Tibial artery (tissue), 4 donors: ENCODE results near the gene TAF5L.

Source experiments
- DNase-seq, 2 donors: peaks; one replicate each; pipeline ENCODE4 v3.0.0-alpha.2; 2019
- H3K27ac ChIP-seq, 2 donors: fragments of 200-600 bp; sonication (generic) in 1 of 2; 1 replicate in 1 of 2; 2 replicates in 1 of 2; pipeline ENCODE4 v1.5.1; 2018 to 2019; ENCODE audit warnings: mild to moderate bottlenecking in 1 of 2
- H3K27me3 ChIP-seq, 2 donors: fragments of 200-600 bp; sonication (generic) in 1 of 2; one replicate each; pipeline versions ENCODE4 v1.5.1 to v1.6.0; 2016 to 2019
- H3K36me3 ChIP-seq, 3 donors: fragments of 200-600 bp; sonication (generic) in 2 of 3; one replicate each; pipeline ENCODE4 v1.5.1; 2016 to 2019; ENCODE audit warnings: mild to moderate bottlenecking in 2 of 3
- H3K4me1 ChIP-seq, 4 donors: fragments of 200-600 bp; sonication (generic) in 2 of 4; 1 replicate in 3 of 4; 2 replicates in 1 of 4; pipeline ENCODE4 v1.5.1; 2016 to 2019
- H3K4me3 ChIP-seq, 2 donors: fragments of 200-600 bp; sonication (generic) in 1 of 2; 1 replicate in 1 of 2; 2 replicates in 1 of 2; pipeline ENCODE4 v1.5.1; 2018 to 2019; ENCODE audit warnings: mild to moderate bottlenecking in 2 of 2
- H3K9me3 ChIP-seq, 3 donors: fragments of 200-600 bp; sonication (generic) in 1 of 3; one replicate each; pipeline ENCODE4 v1.5.1; 2016 to 2019
- intact Hi-C: fragments of 100-400 bp; cut with DNase I; formaldehyde crosslinking; loops from one replicate; pipeline ENCODE4 v1.15.0; 2023; ENCODE audit warnings: low total_unique reads
- TF ChIP-seq, protein P1 (sequence below), 2 experiments: fragments of 200-600 bp in 1 of 2; fragments of 450-650 bp in 1 of 2; IDR thresholded peaks; one replicate each; pipeline ENCODE4 v1.5.1; 2017 to 2019; ENCODE audit warnings: antibody characterized with exemption in 2 of 2, mild to moderate bottlenecking in 1 of 2, moderate library complexity in 1 of 2

Gene TAF5L

DNA sequence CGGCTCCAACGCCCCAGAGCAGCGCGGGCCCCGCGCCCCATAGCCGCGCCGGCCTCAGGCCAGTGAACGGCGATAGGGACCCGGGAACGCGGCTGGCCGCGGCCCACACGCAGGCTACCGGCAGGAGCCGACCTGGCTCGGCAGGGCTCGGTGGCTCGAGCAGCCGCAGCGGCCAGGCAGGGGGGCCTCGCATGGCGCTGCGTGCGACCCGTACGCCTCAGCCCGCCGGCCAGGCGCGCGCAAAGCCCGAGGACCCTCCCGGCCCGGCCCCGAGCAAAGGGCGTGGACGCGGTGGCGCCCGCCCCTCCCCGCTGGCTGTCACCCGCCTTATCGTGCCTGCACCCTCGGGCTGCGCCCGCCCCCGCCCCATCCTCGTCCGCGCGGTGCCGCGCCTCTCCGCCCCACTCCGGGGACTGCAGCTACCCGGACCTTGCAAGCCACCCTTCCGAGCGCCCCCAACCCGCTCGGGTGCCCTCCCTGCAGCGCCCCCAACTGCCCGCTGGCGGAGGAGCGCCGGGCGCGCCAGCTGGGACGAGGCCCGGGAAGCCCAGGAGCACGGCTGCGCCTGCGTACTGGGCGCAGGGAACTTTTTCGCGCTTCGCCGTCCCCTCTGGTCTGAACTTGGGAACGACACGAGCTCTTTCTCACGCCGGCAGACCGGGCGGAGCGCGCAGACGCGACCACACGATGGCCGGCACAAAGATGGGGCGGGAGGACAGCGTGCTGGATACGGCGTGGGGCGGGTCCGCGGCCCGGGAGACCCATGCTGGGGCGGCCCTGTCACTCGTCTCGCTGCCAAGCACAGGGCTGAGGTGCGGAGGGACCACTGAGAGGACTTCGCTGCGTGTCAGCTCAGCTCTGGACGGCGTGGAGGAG lies 67.2 kb downstream of the TAF5L start, which contains the start of gene ABCB10:
ABCB10 (minus strand) TSS at position 248 of the 876 bp plus-strand sequence; CDS start at position 193, 55 bp downstream.
- Histone ChIP-seq H3K27ac (peak within 1 kb of the TSS; percentile 91 to 96), H3K9me3 (no peaks in the 10 kb centered on the region), H3K4me1 (peaks cover 0 to 58% (median 28%) of the 10 kb centered on the region in 4 donors), H3K27me3 (no peaks in the 10 kb centered on the region), H3K4me3 (peak within 1 kb of the TSS; percentile 81 to 96), H3K36me3 (no peaks in the 10 kb centered on the region)
- TF ChIP-seq, protein P1, sequence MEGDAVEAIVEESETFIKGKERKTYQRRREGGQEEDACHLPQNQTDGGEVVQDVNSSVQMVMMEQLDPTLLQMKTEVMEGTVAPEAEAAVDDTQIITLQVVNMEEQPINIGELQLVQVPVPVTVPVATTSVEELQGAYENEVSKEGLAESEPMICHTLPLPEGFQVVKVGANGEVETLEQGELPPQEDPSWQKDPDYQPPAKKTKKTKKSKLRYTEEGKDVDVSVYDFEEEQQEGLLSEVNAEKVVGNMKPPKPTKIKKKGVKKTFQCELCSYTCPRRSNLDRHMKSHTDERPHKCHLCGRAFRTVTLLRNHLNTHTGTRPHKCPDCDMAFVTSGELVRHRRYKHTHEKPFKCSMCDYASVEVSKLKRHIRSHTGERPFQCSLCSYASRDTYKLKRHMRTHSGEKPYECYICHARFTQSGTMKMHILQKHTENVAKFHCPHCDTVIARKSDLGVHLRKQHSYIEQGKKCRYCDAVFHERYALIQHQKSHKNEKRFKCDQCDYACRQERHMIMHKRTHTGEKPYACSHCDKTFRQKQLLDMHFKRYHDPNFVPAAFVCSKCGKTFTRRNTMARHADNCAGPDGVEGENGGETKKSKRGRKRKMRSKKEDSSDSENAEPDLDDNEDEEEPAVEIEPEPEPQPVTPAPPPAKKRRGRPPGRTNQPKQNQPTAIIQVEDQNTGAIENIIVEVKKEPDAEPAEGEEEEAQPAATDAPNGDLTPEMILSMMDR (IDR thresholded peaks at IDR 0.05), result peak; percentile 68 to 74
- peak; percentile 95 to 98 for DNase-seq
- intact Hi-C loops, result no loop called here

DNA sequence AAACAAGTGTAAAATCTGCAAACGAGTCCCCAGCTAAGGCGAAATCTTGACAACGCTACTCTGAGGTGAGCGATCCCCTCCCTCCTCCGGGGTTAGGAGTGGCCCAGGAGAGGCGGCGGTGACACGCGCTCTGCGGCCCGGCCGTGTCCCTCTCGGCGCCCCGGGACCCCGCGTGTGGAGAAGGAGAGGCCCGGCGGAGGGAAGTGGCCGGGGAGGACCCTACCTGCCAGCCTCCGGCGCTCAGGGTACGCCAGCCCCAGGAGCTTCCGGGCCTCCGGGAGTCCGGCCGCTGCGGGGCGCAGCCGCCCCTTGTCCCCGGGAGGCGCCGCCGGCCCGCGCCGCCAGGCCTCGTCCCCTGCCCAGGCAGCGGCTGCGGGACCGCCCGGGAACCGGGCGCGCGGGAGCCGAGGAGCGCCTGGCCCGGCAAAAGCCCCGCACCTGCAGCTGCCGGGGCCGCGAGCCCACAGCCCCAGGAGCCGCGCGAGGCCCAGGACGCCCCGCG lies 68.0 kb downstream of the TAF5L start:
- Histone ChIP-seq H3K27ac (peak overlapping the region; percentile 91 to 96), H3K36me3 (no peaks in the 10 kb centered on the region), H3K4me1 (peaks cover 0 to 56% (median 23%) of the 10 kb centered on the region in 4 donors), H3K9me3 (no peaks in the 10 kb centered on the region), H3K27me3 (no peaks in the 10 kb centered on the region), H3K4me3 (peak overlapping the region; percentile 81 to 96)
- DNase-seq, result peak; percentile 33 to 80
- TF ChIP-seq, protein P1 (IDR thresholded peaks at IDR 0.05), result no peak
- intact Hi-C loops, result no loop called here

DNA sequence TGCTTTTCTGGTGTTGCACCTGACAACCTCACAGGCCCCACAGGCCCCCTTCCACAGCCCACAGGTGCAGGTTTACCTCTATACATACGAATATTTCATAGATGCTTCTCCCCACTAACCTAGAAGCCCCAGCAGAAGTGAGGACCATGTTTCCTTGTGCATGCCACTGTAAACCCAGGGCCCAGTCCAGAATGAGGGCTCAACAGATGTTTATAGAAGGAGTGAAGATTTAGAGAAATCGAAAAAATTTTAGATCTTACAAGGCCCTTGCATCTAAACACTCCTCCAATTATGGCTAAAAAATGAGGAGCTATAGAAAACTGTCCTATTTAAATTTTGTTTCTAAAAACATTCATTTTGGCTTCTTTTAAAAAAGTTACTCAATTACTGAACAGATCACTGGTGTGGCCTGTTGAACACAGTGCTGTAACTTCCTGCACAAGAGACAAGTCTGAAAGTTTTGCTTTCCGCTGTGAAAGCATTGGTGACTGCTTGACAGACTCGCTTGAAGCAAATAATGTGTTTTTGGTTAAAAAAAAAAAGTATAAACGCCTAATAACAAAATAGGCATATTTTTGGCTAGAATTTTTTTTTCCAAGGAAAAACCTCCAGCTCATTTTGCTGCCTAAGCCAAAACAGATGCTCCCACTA lies 68.6 kb downstream of the TAF5L start:
- TF ChIP-seq, protein P1 (IDR thresholded peaks at IDR 0.05), result no peak
- no peak for DNase-seq
- Histone ChIP-seq H3K4me1 (peaks cover 0 to 56% (median 25%) of the 10 kb centered on the region in 4 donors), H3K36me3 (no peaks in the 10 kb centered on the region), H3K4me3 (peak overlapping the region; percentile 81 to 96), H3K9me3 (no peaks in the 10 kb centered on the region), H3K27ac (peak overlapping the region; percentile 91 to 96), H3K27me3 (no peaks in the 10 kb centered on the region)
- intact Hi-C loops, result no loop called here

DNA sequence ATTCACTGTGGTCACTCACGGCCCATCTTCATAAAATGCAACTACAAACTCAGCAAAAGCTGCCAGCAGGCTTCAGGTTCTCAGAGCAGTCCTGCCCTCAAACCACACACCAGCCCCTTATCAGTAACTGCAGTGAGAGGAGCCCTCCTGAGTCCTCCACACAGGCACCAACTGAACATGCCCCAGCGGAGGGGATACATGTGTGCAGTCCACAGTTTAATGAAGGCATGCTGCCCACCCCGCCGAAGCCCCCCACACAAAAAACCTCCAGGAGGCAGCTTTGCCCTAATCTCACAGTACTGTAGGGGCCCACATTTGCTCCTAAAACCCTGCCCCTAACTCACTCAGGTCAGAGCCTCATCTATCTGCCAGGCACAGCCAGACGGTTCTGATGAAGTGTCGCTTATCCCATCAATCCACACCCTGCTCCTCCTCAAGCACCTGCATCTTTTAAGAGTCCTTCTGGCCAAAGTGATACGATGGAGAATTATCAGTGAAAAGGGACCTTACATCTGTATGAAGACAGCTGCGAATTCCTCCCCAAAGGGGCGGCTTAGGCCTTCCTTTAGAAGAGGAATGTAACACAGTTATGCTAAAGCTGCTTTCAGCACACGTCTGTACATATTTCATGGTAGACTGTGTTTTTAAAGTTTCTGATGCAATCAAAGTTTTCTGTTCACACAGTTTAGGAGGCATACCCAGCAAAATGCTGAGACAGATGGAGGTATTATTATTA lies 70.9 kb downstream of the TAF5L start:
- H3K36me3 ChIP-seq, result no peaks in the 10 kb centered on the region
- intact Hi-C loops, result no loop called here
- no peak overlapping the region for H3K4me3 ChIP-seq
- no peaks in the 10 kb centered on the region for H3K9me3 ChIP-seq
- TF ChIP-seq, protein P1 (IDR thresholded peaks at IDR 0.05), result no peak
- peak overlapping the region in 1 of 2 donors; percentile 91 for H3K27ac ChIP-seq
- no peak for DNase-seq
- peaks cover 0 to 79% (median 29%) of the 10 kb centered on the region in 4 donors for H3K4me1 ChIP-seq
- H3K27me3 ChIP-seq, result no peaks in the 10 kb centered on the region

DNA sequence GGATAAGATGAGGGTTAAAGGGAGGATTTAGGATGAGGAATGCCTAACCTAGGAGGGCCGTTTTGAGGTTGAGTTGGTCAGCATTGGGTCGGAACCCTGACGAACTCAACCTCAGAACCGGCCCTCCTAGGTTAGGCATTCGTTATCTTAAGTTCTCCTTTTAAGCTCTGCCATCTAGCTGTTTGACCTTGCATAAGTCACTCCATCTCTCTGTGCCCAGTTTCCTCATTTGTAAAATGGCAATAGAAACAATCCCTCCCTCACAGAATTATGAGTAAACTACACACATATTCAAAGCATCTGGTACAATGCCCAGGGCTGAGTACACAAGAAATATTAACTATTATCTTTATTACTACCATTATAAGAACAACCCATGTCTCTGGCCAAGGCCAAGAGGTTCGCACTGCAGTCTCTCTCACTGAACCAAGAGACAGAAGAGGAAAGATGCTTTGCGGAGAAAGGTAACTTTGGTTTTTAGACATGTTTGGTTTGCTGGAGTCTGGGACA lies 72.2 kb downstream of the TAF5L start:
- DNase-seq, result no peak
- intact Hi-C loops, result no loop called here
- peaks cover 0 to 82% (median 26%) of the 10 kb centered on the region in 4 donors for H3K4me1 ChIP-seq
- H3K27me3 ChIP-seq, result no peaks in the 10 kb centered on the region
- peak overlapping the region in 1 of 2 donors; percentile 91 for H3K27ac ChIP-seq
- peaks cover 0 to 8% (median 4%) of the 10 kb centered on the region in 3 donors for H3K36me3 ChIP-seq
- TF ChIP-seq, protein P1 (IDR thresholded peaks at IDR 0.05), result no peak
- H3K4me3 ChIP-seq, result no peak overlapping the region
- H3K9me3 ChIP-seq, result no peaks in the 10 kb centered on the region
